Endothelial cell of umbilical vein (primary cell): ENCODE results near the gene ACTL10. TPM values are rescaled to one million over a fixed set of nuclear protein-coding genes. Genes with fewer than 3 reads are reported as not detected.

Experiments
- BruUV-seq: library from RNA; stranded (reverse); fragments of 400-500 nt; replicated peaks from 2 replicates; lab custom pipeline; 2021; lab: Mats Ljungman, UMichigan
- CTCF ChIA-PET: fragments of 300-600, 350-600 bp; sonication (Branson Sonifier 250); formaldehyde crosslinking; loops from one replicate; lab custom pipeline; 2021; ENCODE audit warnings: antibody characterized with exemption, inconsistent platforms; lab: Charles Lee
- POLR2A ChIA-PET: fragments of 300-600, 350-600 bp; sonication (Branson Sonifier 250); formaldehyde crosslinking; loops from one replicate; lab custom pipeline; 2021; ENCODE audit warnings: antibody characterized with exemption, inconsistent platforms; lab: Charles Lee
- DNase-seq: peaks from one replicate; pipeline ENCODE4 v3.0.0-alpha.2; 2011; ENCODE audit warnings: low read depth, low spot score
- FAIRE-seq: peaks from 2 replicates; lab custom pipeline; 2011; peaks lifted over from hg19 to GRCh38; lab: Jason Lieb, UNC
- H2AFZ ChIP-seq: 2 replicates; pipeline ENCODE4 v1.6.0; 2012; ENCODE audit warnings: low read depth, low read length, control low read depth, inconsistent platforms
- H3K27ac ChIP-seq: 2 replicates; pipeline ENCODE4 v1.5.1; 2011; ENCODE audit warnings: low read depth, mild to moderate bottlenecking, control low read depth, low read length, moderate library complexity; ENCODE audit not compliant: insufficient read depth
- H3K27me3 ChIP-seq, 2 experiments: 2 replicates each; pipeline versions ENCODE4 v1.6.0 to v1.6.1; 2011; ENCODE audit warnings: low read length in 2 of 2, mixed read lengths in 1 of 2; ENCODE audit not compliant: control insufficient read depth in 2 of 2, insufficient read depth in 2 of 2
- H3K36me3 ChIP-seq, 2 experiments: 2 replicates in 1 of 2; 3 replicates in 1 of 2; pipeline ENCODE4 v1.5.1; 2011; ENCODE audit warnings: low read length in 2 of 2, mild to moderate bottlenecking in 1 of 2, moderate library complexity in 1 of 2; ENCODE audit not compliant: control insufficient read depth in 2 of 2, insufficient read depth in 2 of 2; ENCODE audit errors: extremely low read depth in 1 of 2
- H3K4me1 ChIP-seq: 3 replicates; pipeline ENCODE4 v1.5.1; 2011; ENCODE audit warnings: mild to moderate bottlenecking, low read length; ENCODE audit not compliant: control insufficient read depth, insufficient read depth; ENCODE audit errors: extremely low read depth
- H3K4me2 ChIP-seq: 2 replicates; pipeline ENCODE4 v1.6.1; 2011; ENCODE audit warnings: low read length, control low read depth, mixed read lengths; ENCODE audit not compliant: insufficient read depth
- H3K4me3 ChIP-seq, 3 experiments: fragments of 200-600 bp in 1 of 3; sonication (generic), shearing (Covaris generic) in 1 of 3; replicated peaks in 1 of 3; 2 replicates each; pipeline ENCODE4 v1.5.1; 2011 to 2016; ENCODE audit warnings: control low read depth in 3 of 3, low read length in 3 of 3, mild to moderate bottlenecking in 2 of 3, inconsistent platforms in 1 of 3, low read depth in 1 of 3, moderate library complexity in 1 of 3; ENCODE audit not compliant: insufficient read depth in 1 of 3
- H3K79me2 ChIP-seq: 2 replicates; pipeline ENCODE4 v1.6.0; 2012; ENCODE audit warnings: low read length, inconsistent platforms; ENCODE audit not compliant: control insufficient read depth, insufficient read depth
- H3K9ac ChIP-seq: replicated peaks from 2 replicates; pipeline ENCODE3; 2011; ENCODE audit warnings: low read length, control low read depth; ENCODE audit not compliant: insufficient read depth; ENCODE audit errors: extremely low read depth
- H3K9me1 ChIP-seq: replicated peaks from 3 replicates; pipeline ENCODE4 v1.6.0; 2011; ENCODE audit warnings: mild to moderate bottlenecking, low read length; ENCODE audit not compliant: control insufficient read depth, insufficient read depth; ENCODE audit errors: extremely low read depth
- H3K9me3 ChIP-seq: replicated peaks from 2 replicates; pipeline ENCODE4 v1.5.1; 2012; ENCODE audit warnings: low read length, inconsistent platforms; ENCODE audit not compliant: control insufficient read depth, insufficient read depth
- H4K20me1 ChIP-seq: replicated peaks from 2 replicates; pipeline ENCODE3; 2011; ENCODE audit warnings: mild to moderate bottlenecking, low read length; ENCODE audit not compliant: control insufficient read depth, insufficient read depth; ENCODE audit errors: extremely low read depth
- FOS ChIP-seq: IDR thresholded peaks from 2 replicates; pipeline ENCODE4 v1.6.1; 2011; ENCODE audit warnings: mild to moderate bottlenecking, low read length, moderate library complexity, borderline replicate concordance; ENCODE audit not compliant: insufficient read depth
- GATA2 ChIP-seq: IDR thresholded peaks from 2 replicates; pipeline ENCODE4 v1.7.0; 2011; ENCODE audit warnings: low read depth, mild to moderate bottlenecking, moderate library complexity, mixed read lengths, low read length; ENCODE audit not compliant: insufficient read length, insufficient read depth
- JUN ChIP-seq: IDR thresholded peaks from 2 replicates; pipeline ENCODE4 v1.6.1; 2011; ENCODE audit warnings: borderline replicate concordance, low read depth; ENCODE audit not compliant: insufficient read length, insufficient read depth
- MYC ChIP-seq: IDR thresholded peaks from one replicate; pipeline ENCODE4 v1.6.1; 2011; ENCODE audit warnings: mild to moderate bottlenecking, low read depth, low read length
- POLR2A ChIP-seq: IDR thresholded peaks from 2 replicates; pipeline ENCODE4 v1.6.1; 2012; ENCODE audit warnings: low read depth, mild to moderate bottlenecking, control low read depth, low read length
- dilution Hi-C: fragments of 300-500 bp; cut with MboI; formaldehyde crosslinking; loops from one replicate; pipeline ENCODE4 v1.15.0; 2019; ENCODE audit warnings: low sequenced_read_pairs; ENCODE audit not compliant: extremely low pct_ligation_motif_present
- intact Hi-C: fragments of 100-400 bp; cut with micrococcal nuclease; formaldehyde crosslinking; loops from one replicate; pipeline ENCODE4 v1.10.0; 2022
- polyA plus RNA-seq, 4 experiments: library from polyadenylated mRNA; depleted of rRNA in 3 of 4; stranded (reverse) in 3 of 4; unstranded in 1 of 4; fragments of >200 nt; gene quantifications; 2 replicates each; pipeline versions ENCODE4 v1.2.1 to v1.2.3, GENCODE V29; 2011 to 2012; ENCODE audit warnings: missing spikeins in 1 of 4
- total RNA-seq: library from RNA; stranded (reverse); gene quantifications from 2 replicates; pipeline ENCODE4 v1.2.3, GENCODE V29; 2021
- TF ChIP-seq, protein P1 (sequence below): IDR thresholded peaks from 2 replicates; pipeline ENCODE4 v1.6.1; 2011; ENCODE audit not compliant: insufficient read depth, insufficient read length
- TF ChIP-seq, protein P2 (sequence below), 2 donors: IDR thresholded peaks; 1 replicate in 1 of 2; 2 replicates in 1 of 2; pipeline ENCODE4 v1.5.1; 2011; ENCODE audit warnings: low read length in 2 of 2, mild to moderate bottlenecking in 2 of 2, moderate library complexity in 2 of 2, control low read depth in 1 of 2, inconsistent platforms in 1 of 2, low read depth in 1 of 2; ENCODE audit not compliant: insufficient read depth in 1 of 2; ENCODE audit errors: extremely low read depth in 1 of 2

ACTL10 gene
- total and polyA plus RNA-seq, 2 donors (not counting 3 experiments of a cell fraction or from before 2014, with no cell fraction given) = 0.92 to 1.4 TPM

DNA sequence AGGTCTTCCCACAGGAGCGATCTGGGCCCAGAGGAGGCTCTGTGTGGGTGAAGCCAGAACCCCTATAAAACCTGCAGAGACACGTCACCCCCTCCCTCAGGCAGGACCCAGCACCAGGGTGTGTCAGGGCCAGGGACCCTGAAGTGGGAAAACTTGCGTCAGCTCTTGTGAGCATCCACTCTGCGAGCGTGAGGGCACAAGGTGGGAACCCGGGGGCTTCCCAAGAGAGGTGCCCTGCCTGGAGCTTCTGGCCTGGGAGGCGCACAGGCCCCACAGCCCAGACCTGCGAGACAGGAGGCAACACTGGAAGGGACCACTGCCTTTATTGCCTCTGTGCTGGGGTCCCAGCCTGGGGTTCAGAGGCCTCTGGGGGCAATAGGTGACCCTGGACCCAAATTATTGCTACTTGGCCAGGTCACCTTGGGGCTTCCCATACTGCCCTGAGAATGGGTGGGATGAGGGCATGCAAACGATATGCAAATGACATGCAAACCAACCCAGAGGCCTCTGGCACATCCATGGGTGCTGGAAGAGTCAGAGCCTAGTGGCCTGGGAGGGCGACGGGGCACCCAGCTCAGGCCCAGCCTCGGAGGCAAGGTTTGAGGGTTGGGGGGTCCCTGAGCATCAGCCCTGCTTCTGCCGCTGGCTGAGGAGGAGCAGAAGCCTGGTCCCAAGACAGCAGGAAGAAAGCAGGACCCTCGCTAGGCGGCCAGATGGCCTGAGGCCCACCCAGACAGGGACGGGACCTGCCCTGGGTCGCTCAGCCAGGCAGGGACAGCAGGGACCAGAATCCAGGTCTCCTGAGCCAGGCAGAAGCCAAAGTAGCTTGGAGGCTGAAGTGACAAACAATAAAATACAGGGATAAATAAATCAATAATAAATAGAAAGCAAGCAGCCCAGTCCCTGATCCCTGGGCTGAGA, 9.7 kb upstream of the ACTL10 start:
- DNase-seq (no peak), FAIRE-seq (no peak)
- H3K4me3 ChIP-seq = no peak overlapping the region
- H4K20me1 ChIP-seq = no peaks in the 10 kb centered on the region
- no peak overlapping the region for H3K4me2 ChIP-seq
- H3K79me2 ChIP-seq = no peaks in the 10 kb centered on the region
- intact Hi-C loops (no loop called here), dilution Hi-C loops (no loop called here)
- no TSS peak for BruUV-seq
- H3K9ac ChIP-seq = no peak overlapping the region
- H3K4me1 ChIP-seq = no peaks in the 10 kb centered on the region
- no peaks in the 10 kb centered on the region for H3K9me1 ChIP-seq
- no peak for TF ChIP-seq MYC
- TF ChIP-seq, protein P1, sequence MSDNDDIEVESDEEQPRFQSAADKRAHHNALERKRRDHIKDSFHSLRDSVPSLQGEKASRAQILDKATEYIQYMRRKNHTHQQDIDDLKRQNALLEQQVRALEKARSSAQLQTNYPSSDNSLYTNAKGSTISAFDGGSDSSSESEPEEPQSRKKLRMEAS = no peak
- TF ChIP-seq POLR2A = no peak
- no peak for TF ChIP-seq FOS
- no peak for TF ChIP-seq JUN
- TF ChIP-seq, protein P2, sequence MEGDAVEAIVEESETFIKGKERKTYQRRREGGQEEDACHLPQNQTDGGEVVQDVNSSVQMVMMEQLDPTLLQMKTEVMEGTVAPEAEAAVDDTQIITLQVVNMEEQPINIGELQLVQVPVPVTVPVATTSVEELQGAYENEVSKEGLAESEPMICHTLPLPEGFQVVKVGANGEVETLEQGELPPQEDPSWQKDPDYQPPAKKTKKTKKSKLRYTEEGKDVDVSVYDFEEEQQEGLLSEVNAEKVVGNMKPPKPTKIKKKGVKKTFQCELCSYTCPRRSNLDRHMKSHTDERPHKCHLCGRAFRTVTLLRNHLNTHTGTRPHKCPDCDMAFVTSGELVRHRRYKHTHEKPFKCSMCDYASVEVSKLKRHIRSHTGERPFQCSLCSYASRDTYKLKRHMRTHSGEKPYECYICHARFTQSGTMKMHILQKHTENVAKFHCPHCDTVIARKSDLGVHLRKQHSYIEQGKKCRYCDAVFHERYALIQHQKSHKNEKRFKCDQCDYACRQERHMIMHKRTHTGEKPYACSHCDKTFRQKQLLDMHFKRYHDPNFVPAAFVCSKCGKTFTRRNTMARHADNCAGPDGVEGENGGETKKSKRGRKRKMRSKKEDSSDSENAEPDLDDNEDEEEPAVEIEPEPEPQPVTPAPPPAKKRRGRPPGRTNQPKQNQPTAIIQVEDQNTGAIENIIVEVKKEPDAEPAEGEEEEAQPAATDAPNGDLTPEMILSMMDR (IDR thresholded peaks at IDR 0.05; ENCODE audit: extremely low read depth in 1 of 2, insufficient read depth in 1 of 2, low read depth in 1 of 2, low read length in 2 of 2) = no peak
- no peak for TF ChIP-seq GATA2
- H3K36me3 ChIP-seq = no peaks in the 10 kb centered on the region
- H2AFZ ChIP-seq = no peak overlapping the region
- ChIA-PET POLR2A (no interaction called here), CTCF (interaction anchor here (0.9 to 1.4 kb wide), 4 partner anchors 10 to 200 kb away, joined by 3 read pairs; partner anchors contain the start of gene ACTL10)
- H3K9me3 ChIP-seq = no peaks in the 10 kb centered on the region
- no peak overlapping the region for H3K27ac ChIP-seq
- H3K27me3 ChIP-seq = no peaks in the 10 kb centered on the region
